H1 (cell line): ENCODE results near the gene ARFRP1. TPM values are rescaled to one million over a fixed set of nuclear protein-coding genes. Genes with fewer than 3 reads are reported as not detected.

Source experiments
- CBX8 ChIP-seq: fragments of 300-800, 300-1000 bp; sonication (generic); IDR thresholded peaks from 2 replicates; pipeline ENCODE4 v1.7.1; 2016; ENCODE audit warnings: low read depth, low read length, borderline replicate concordance
- GTF2F1 ChIP-seq: IDR thresholded peaks from 2 replicates; pipeline ENCODE4 v1.6.1; 2012; ENCODE audit warnings: low read depth, low read length, improper control_type of control experiment, borderline replicate concordance
- KDM5A ChIP-seq: fragments of 200-600 bp; IDR thresholded peaks from 2 replicates; pipeline ENCODE4 v1.7.1; 2012; ENCODE audit warnings: mild to moderate bottlenecking, low read length, inconsistent platforms, mixed read lengths
- MAFK ChIP-seq: IDR thresholded peaks from 2 replicates; pipeline ENCODE4 v1.6.1; 2012; ENCODE audit warnings: low read depth, mild to moderate bottlenecking, improper control_type of control experiment, low read length
- RNF2 ChIP-seq: fragments of 200-900, 300-1000 bp; sonication (generic); IDR thresholded peaks from 2 replicates; pipeline ENCODE4 v1.7.1; 2016; ENCODE audit warnings: borderline replicate concordance, low read depth, mild to moderate bottlenecking, antibody characterized with exemption, low read length; ENCODE audit not compliant: poor library complexity, severe bottlenecking; ENCODE audit errors: missing control alignments
- SIX5 ChIP-seq: IDR thresholded peaks from 2 replicates; pipeline ENCODE4 v1.6.1; 2011; ENCODE audit warnings: mild to moderate bottlenecking, low read depth, low read length
- SP2 ChIP-seq: IDR thresholded peaks from 2 replicates; pipeline ENCODE4 v1.6.1; 2012; ENCODE audit warnings: mild to moderate bottlenecking, low read length, inconsistent platforms
- polyA plus RNA-seq, 7 experiments: library from polyadenylated mRNA; depleted of rRNA in 3 of 7; stranded (reverse) in 5 of 7; unstranded in 2 of 7; fragments of >200 nt in 5 of 7; fragments of 200-250 nt in 2 of 7; gene quantifications; 1 replicate in 5 of 7; 2 replicates in 1 of 7; 4 replicates in 1 of 7; pipeline versions ENCODE4 v1.2.1 to v1.2.3, GENCODE V29; 2011 to 2013; ENCODE audit warnings: missing spikeins in 2 of 7, mixed read lengths in 2 of 7
- total RNA-seq: library from RNA; stranded (reverse); fragmentation: NEBNext Ultra II Directional; extraction: Animal tissue kit (Norgen Biotek cat#: 25700); gene quantifications from 2 replicates; pipeline ENCODE4 v1.2.1, GENCODE V29; 2021
- TF ChIP-seq, protein P1 (sequence below), 3 experiments: IDR thresholded peaks; 1 replicate in 2 of 3; 2 replicates in 1 of 3; pipeline versions ENCODE4 v1.5.1 to v1.6.1; 2011; ENCODE audit warnings: low read length in 3 of 3, mild to moderate bottlenecking in 3 of 3, inconsistent platforms in 2 of 3, low read depth in 1 of 3, moderate library complexity in 1 of 3; ENCODE audit not compliant: insufficient read depth in 1 of 3; ENCODE audit errors: control extremely low read depth in 1 of 3

Gene ARFRP1
- total and polyA plus RNA-seq, 2 of the 8 experiments (the other 6 are each of a cell fraction or from before 2014, with no cell fraction given), result 12.9 to 22.9 TPM

DNA sequence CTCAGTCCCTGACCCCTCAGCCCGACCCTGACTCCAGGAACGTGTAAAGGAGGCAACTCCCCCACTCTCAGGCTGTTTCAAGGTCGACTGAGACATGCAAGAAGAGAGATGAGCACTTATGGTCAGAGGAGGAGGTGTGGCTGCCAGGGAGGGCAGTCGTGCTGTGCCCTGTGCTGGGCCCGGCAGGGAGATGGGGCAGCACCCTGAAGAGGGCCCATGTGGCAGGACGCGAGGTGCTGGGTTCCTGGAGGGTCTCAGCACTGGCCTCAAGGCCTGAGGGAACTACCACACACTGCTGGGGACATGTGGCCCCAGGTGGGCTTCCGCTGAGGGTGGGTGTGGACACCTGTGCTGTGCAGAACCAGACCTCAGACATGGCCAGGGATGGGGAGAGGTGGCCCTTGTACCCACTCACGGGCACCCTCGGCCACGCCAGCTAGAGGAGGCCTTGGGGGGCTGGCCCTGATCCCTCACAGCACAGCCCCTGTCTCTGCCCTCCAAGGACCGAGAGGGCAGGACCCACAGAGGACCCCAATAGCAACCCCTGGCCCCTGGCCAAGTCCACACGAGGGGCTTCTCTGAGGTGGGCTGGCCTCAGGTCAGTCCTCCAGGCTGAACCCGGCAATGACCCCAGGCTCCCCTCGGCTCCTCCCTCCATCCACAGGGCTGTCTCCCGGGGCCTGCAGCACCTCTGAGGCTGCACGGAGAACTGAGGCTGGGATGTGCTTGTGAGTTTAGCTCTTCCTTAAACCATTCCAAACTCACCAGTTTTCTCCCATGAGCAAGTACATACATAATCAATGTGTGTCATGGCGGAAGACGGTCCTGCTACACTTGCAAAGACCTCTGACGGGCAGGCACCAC is 40.5 kb upstream of the ARFRP1 start (continued):
- TF ChIP-seq, protein P1, sequence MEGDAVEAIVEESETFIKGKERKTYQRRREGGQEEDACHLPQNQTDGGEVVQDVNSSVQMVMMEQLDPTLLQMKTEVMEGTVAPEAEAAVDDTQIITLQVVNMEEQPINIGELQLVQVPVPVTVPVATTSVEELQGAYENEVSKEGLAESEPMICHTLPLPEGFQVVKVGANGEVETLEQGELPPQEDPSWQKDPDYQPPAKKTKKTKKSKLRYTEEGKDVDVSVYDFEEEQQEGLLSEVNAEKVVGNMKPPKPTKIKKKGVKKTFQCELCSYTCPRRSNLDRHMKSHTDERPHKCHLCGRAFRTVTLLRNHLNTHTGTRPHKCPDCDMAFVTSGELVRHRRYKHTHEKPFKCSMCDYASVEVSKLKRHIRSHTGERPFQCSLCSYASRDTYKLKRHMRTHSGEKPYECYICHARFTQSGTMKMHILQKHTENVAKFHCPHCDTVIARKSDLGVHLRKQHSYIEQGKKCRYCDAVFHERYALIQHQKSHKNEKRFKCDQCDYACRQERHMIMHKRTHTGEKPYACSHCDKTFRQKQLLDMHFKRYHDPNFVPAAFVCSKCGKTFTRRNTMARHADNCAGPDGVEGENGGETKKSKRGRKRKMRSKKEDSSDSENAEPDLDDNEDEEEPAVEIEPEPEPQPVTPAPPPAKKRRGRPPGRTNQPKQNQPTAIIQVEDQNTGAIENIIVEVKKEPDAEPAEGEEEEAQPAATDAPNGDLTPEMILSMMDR (IDR thresholded peaks at IDR 0.05; ENCODE audit: control extremely low read depth in 1 of 3, insufficient read depth in 1 of 3, low read depth in 1 of 3, low read length in 3 of 3), result no peak
- TF ChIP-seq KDM5A, result no peak
- no peak for TF ChIP-seq SIX5
- TF ChIP-seq SP2, result no peak
- no peak for TF ChIP-seq CBX8
- TF ChIP-seq RNF2, result no peak
- TF ChIP-seq GTF2F1, result no peak
- no peak for TF ChIP-seq MAFK
